Cardiac fibroblast (primary cell): ENCODE measurements around the gene UBE2H.

Source experiments
- DNase-seq, 2 donors: peaks; one replicate each; pipeline versions ENCODE4 v3.0.0 to v3.0.0-alpha.2; 2010; ENCODE audit warnings: low read depth in 2 of 2
- H3K4me3 ChIP-seq, 2 donors: replicated peaks in 1 of 2; 1 replicate in 1 of 2; 2 replicates in 1 of 2; pipeline ENCODE4 v1.5.1; 2011; ENCODE audit warnings: low read depth in 2 of 2, low read length in 2 of 2, mild to moderate bottlenecking in 2 of 2, moderate library complexity in 1 of 2
- TF ChIP-seq, protein P1 (sequence below): IDR thresholded peaks from one replicate; pipeline ENCODE4 v1.5.1; 2011; ENCODE audit warnings: low read depth, mild to moderate bottlenecking, low read length, inconsistent platforms

Gene UBE2H

GRCh38 chr7:129785685-129786514, 166.9 kb downstream of the UBE2H start:
- H3K4me3 ChIP-seq: no peak overlapping the region
- TF ChIP-seq, protein P1, sequence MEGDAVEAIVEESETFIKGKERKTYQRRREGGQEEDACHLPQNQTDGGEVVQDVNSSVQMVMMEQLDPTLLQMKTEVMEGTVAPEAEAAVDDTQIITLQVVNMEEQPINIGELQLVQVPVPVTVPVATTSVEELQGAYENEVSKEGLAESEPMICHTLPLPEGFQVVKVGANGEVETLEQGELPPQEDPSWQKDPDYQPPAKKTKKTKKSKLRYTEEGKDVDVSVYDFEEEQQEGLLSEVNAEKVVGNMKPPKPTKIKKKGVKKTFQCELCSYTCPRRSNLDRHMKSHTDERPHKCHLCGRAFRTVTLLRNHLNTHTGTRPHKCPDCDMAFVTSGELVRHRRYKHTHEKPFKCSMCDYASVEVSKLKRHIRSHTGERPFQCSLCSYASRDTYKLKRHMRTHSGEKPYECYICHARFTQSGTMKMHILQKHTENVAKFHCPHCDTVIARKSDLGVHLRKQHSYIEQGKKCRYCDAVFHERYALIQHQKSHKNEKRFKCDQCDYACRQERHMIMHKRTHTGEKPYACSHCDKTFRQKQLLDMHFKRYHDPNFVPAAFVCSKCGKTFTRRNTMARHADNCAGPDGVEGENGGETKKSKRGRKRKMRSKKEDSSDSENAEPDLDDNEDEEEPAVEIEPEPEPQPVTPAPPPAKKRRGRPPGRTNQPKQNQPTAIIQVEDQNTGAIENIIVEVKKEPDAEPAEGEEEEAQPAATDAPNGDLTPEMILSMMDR: no peak
- DNase-seq: no peak

DNA sequence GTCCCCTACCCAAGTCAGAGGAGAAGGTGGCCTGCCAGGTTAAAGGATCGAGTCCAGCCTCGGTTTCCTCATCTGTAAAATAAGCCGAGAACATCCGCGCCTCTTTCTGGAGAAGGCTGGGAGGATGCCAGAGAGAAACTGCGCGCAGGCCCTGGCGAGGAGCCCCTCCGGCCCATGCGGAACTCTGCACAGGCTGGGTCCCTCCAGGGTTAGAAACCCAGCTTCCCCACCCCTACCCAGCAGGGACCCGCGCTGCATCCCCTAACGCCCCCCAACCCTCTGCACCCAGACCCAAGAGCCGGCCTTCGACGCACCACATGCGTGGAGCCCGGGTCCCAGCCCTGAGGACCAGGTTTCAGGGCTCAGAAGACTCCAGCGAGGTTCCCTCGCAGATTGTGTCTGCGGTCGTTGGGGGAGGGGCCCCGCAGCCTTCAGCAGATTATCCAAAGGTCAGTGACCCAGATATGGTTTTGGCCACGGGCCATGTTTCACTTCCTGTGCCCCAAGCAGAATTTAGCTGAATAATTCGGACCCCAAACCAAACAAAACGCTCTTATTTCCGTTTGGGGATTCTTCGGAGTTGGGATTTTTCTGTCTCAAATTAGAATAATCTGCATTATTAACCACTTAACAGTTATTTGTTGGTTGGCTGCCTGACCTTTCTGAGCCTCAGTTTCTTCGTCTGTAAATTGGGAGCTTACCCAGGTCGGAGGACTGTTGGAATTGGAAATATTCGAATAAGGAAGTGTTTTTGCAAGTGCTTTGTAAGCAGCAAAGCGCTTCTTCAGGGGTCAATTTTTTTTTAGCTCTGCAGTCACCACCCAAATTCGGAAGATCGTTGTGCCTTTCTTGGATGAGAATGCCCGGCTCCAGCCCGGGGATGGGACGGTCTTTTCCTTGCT, 167.7 kb downstream of the UBE2H start:
- H3K4me3 ChIP-seq: no peak overlapping the region
- TF ChIP-seq, protein P1: no peak
- DNase-seq: no peak

DNA sequence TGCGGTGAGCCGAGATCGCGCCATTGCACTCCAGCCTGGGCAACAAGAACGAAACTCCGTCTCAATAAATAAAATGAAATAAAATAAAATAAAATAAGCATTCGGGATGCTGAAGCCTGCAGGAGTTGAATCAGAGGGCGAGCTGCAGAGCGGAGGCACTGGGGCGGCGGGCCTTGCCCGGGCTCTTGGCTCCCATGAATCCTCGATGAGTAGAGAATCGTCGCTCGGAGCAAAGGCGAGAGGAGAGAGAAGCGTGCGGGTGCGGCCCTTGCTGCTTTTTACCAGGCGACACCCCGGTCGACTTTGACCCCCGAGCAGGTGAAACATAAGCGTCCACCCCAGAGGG, 168.3 kb downstream of the UBE2H start:
- no peak for DNase-seq
- TF ChIP-seq, protein P1: no peak
- no peak overlapping the region for H3K4me3 ChIP-seq

DNA sequence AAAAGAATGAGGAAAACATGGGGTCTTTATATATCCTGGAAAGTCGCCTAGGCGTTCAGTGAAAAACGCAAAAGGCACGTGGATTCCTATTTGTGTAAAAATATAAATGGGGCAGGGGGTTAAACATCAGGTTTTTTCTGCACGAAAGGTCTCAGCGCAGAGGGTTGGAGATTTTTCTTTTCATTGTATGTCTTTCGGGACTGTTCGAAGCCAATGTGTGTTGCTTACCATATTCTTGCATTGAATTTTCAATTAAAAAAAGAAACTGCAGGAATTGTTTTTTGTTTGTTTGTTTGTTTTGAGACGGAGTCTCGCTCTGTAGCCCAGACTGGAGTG, 169.2 kb downstream of the UBE2H start:
- TF ChIP-seq, protein P1: no peak
- no peak for DNase-seq
- H3K4me3 ChIP-seq: no peak overlapping the region

- TF ChIP-seq, protein P1: no peak
- no peak overlapping the region for H3K4me3 ChIP-seq
- no peak for DNase-seq
Measured at GRCh38 chr7:129782818-129783583, 169.8 kb downstream of the UBE2H start.

DNA sequence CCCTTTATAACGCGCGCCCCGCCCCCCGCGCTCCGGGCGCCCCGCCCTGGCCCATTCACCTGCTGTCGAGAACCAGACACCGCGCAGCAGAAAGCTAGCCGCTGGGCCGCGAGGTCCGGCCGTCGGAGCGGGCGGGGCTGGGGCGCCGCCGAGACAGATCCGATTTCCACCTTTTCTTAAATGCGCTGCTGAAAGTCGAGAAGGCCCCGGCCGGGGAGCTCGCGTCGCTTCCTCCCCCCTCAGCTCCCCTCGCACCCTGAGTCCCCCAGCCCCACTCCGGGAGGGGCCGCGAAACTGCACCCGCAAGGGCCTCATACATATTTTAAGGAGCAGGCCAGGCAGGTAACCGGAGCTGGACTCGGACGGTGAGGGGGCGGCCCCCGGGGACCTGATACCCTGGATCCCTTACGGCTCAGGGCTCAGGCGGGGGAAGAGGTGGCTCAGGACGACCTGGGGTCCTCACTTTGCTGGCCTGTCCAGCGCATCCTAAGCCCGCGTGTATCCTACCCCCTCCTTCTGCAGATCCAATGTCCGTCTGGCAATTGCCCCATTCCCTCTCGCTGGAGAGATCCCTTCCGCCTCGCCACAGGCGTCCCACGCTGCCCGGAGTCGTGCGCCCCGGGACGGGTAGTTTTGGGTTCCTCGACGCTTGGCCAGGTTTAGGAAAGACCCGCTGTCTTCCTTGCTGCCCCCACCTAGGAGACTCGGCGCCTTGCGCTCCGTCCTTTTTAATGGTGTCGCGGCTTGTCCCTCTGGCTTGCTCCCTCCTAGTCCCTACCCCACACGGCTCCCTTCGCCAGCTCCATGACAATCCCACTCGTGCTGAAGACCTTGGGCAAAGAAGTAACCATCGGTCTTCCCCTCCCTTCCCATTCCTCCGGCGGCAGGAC, 170.6 kb downstream of the UBE2H start:
- no peak overlapping the region for H3K4me3 ChIP-seq
- DNase-seq: no peak
- TF ChIP-seq, protein P1: no peak
